ENCODE measurements around the gene MLLT10.
"Not testable (repeated sequence)": the region's sequence is repeated elsewhere in the genome, so short reads cannot be mapped to it uniquely, and the experiment has no call there.

Gene MLLT10

DNA sequence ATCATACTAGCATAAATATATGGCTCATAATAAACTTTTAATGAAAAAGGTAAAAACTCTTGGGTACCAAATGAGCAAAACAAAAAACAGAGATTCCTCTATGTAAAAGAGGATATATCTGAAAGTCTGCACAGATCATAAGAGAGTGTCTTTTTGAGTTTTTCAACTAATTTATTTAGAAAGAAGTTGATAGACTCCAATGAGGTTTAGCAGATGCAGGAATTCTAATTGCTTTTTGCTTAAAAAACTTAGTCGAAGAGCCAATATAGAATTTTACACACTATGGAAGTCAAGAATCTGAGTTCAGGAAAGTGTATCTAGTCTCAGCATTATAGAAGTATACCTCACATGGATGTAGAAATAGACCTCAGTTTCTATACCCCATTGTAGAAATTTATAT lies 3.4 kb upstream of the MLLT10 start:
- Histone ChIP-seq H3K27ac (no peak overlapping the region), H3K4me3 (no peak overlapping the region)
- TF ChIP-seq, protein P1, sequence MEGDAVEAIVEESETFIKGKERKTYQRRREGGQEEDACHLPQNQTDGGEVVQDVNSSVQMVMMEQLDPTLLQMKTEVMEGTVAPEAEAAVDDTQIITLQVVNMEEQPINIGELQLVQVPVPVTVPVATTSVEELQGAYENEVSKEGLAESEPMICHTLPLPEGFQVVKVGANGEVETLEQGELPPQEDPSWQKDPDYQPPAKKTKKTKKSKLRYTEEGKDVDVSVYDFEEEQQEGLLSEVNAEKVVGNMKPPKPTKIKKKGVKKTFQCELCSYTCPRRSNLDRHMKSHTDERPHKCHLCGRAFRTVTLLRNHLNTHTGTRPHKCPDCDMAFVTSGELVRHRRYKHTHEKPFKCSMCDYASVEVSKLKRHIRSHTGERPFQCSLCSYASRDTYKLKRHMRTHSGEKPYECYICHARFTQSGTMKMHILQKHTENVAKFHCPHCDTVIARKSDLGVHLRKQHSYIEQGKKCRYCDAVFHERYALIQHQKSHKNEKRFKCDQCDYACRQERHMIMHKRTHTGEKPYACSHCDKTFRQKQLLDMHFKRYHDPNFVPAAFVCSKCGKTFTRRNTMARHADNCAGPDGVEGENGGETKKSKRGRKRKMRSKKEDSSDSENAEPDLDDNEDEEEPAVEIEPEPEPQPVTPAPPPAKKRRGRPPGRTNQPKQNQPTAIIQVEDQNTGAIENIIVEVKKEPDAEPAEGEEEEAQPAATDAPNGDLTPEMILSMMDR (IDR thresholded peaks at IDR 0.05) = no peak
- DNase-seq (ENCODE audit: low spot score) = no peak

- no peak for DNase-seq (ENCODE audit: low spot score)
These were observed 2.9 kb upstream of the MLLT10 start for GRCh38 chr10:21531164-21531563.

DNA sequence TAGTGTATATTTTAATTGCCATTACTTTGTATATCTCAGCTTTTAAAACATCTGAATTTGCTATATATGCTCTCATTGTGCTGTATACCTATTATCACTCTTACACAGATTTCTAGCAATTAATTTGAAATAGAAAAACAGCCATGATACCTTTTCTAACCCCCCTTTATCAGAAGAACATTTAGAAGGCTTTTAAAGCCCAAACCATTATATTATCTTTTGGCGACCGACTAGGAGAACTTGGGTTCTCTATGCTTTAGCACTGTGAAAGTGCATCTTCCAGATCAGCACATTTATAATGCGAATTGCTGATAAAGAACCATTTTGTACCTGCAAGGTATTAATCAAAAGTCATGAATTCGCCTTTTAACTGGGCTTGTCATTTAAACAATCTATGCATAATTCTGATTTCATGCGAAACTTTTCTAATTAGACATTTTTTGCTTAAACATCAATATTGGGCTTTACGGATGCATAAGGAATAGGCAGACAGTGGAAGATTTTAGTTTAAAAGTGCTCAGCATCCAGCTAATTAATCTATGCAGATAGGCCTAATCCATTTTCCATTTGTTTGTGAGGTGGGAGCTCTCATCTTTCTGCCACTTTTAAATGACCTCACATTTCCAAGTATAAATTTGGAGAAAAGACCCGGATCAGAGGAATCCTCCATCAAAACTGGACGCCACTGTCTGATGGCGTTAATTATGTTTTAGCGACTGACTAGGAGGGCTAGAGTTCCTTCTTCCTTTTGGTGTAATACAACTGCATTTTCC lies 1.2 kb upstream of the MLLT10 start:
- Histone ChIP-seq H3K27ac (peak overlapping the region; percentile 96 to 99), H3K4me3 (peak overlapping the region; percentile 81)
- DNase-seq (ENCODE audit: low spot score) = no peak
- TF ChIP-seq, protein P1 (IDR thresholded peaks at IDR 0.05) = no peak

More at GRCh38 chr10:21531164-21531563, 2.9 kb upstream of the MLLT10 start:
- TF ChIP-seq, protein P1 (IDR thresholded peaks at IDR 0.05) = no peak
- H3K4me3 ChIP-seq = no peak overlapping the region
- no peak overlapping the region for H3K27ac ChIP-seq

GRCh38 chr10:21534280-21534586 lies 201 bp downstream of the MLLT10 start:
- Histone ChIP-seq H3K27ac (peak overlapping the region; percentile 96 to 99), H3K4me3 (peak overlapping the region; percentile 81)
- peak; percentile 95 for DNase-seq (ENCODE audit: low spot score)
- TF ChIP-seq, protein P1 (IDR thresholded peaks at IDR 0.05) = no peak

DNA sequence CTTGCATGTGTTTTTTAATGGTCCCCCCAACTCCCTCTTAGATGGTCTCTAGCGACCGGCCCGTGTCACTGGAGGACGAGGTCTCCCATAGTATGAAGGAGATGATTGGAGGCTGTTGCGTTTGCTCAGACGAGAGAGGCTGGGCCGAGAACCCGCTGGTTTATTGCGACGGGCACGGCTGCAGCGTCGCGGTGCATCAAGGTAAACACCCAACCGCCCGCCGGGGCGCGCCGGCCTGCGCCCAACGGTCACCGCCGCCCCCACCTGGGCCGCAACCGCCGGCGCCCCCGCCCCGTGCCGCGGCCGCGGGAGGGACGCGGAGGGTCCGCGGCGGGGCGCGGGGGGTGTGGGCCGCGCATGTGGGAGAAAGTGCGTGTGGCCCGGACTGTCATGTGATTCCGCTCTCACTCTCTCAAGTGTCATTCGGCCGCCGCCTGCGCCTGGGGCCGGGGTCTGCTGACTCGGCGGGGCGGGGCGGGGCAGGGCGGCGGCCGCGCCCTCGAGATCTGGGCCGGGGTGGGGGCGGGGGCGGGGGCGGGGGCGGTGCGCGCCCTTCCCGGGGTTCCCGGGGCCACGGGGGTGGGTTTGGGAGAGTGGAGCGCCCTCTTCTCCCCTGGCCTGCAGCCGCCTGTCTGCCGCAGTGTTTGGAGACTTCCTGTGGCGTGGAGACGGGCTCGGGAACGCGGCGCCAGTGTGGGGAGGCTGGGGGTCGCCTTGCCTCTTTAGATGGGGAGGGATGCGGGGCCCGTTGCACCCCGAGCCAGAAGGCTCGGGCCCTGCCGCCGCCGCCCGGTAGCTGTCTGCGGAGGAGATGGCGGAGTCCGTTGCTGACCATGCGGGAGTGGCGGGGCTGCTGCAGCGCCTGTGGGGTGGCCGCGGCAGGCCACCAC lies 817 bp downstream of the MLLT10 start:
- peak overlapping the region; percentile 96 to 99 for H3K27ac ChIP-seq
- DNase-seq (ENCODE audit: low spot score) = peak; percentile 78
- TF ChIP-seq, protein P1 (IDR thresholded peaks at IDR 0.05) = no peak
- H3K4me3 ChIP-seq = peak overlapping the region; percentile 81

- H3K27ac ChIP-seq = peak overlapping the region; percentile 96 to 99
- peak overlapping the region; percentile 81 for H3K4me3 ChIP-seq
- no peak for DNase-seq (ENCODE audit: low spot score)
- TF ChIP-seq, protein P1 (IDR thresholded peaks at IDR 0.05) = no peak
These were observed 1.5 kb downstream of the MLLT10 start for GRCh38 chr10:21535494-21535965.

- H3K27ac ChIP-seq; H3K4me3 ChIP-seq; DNase-seq (ENCODE audit: low spot score): not testable (repeated sequence)
These were observed 1.9 kb downstream of the MLLT10 start for GRCh38 chr10:21535976-21536375.
